ENCODE data around the gene MITF.

GRCh38 chr3:69847303-69847702, 108.0 kb downstream of the MITF start:
- no peak for TF ChIP-seq EZH2 (IDR thresholded peaks at IDR 0.05; ENCODE audit: low read length)
- TF ChIP-seq, protein P1, sequence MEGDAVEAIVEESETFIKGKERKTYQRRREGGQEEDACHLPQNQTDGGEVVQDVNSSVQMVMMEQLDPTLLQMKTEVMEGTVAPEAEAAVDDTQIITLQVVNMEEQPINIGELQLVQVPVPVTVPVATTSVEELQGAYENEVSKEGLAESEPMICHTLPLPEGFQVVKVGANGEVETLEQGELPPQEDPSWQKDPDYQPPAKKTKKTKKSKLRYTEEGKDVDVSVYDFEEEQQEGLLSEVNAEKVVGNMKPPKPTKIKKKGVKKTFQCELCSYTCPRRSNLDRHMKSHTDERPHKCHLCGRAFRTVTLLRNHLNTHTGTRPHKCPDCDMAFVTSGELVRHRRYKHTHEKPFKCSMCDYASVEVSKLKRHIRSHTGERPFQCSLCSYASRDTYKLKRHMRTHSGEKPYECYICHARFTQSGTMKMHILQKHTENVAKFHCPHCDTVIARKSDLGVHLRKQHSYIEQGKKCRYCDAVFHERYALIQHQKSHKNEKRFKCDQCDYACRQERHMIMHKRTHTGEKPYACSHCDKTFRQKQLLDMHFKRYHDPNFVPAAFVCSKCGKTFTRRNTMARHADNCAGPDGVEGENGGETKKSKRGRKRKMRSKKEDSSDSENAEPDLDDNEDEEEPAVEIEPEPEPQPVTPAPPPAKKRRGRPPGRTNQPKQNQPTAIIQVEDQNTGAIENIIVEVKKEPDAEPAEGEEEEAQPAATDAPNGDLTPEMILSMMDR (optimal IDR thresholded peaks at IDR 0.05 in 1 of 3, IDR thresholded peaks at IDR 0.05 in 1 of 3, conservative IDR thresholded peaks at IDR 0.05 in 1 of 3; ENCODE audit: extremely low read depth in 1 of 3, insufficient read depth in 2 of 3, low read length in 3 of 3): no peak

All from keratinocyte (primary cell).